ENCODE results near the gene UBE2G2.

The UBE2G2 gene

GRCh38 chr21:44734841-44735240, 66.8 kb downstream of the UBE2G2 start:
- H3K27ac ChIP-seq (replicated peaks), result no peak overlapping the region
- no peaks in the 10 kb centered on the region for H3K27me3 ChIP-seq (ENCODE audit: insufficient read depth, poor library complexity, severe bottlenecking)
- no peak overlapping the region for H3K4me3 ChIP-seq (replicated peaks; ENCODE audit: insufficient read depth, low read length)
- no peak for TF ChIP-seq CTCF (IDR thresholded peaks at IDR 0.05; ENCODE audit: insufficient read depth, low read length)
- TF ChIP-seq REST (IDR thresholded peaks at IDR 0.05; ENCODE audit: insufficient replicate concordance, low read depth), result no peak
- no peak for TF ChIP-seq POLR2AphosphoS5 (IDR thresholded peaks at IDR 0.05; ENCODE audit: low read depth)
- no peak for DNase-seq (ENCODE audit: low read depth in 1 of 2, low spot score in 1 of 2)

GRCh38 chr21:44734026-44734745, 67.4 kb downstream of the UBE2G2 start:
- no peak for DNase-seq (ENCODE audit: low read depth in 1 of 2, low spot score in 1 of 2)
- Histone ChIP-seq H3K27me3 (ENCODE audit: insufficient read depth, poor library complexity, severe bottlenecking) (no peaks in the 10 kb centered on the region), H3K4me3 (replicated peaks; ENCODE audit: insufficient read depth, low read length) (no peak overlapping the region), H3K27ac (replicated peaks) (no peak overlapping the region)
- TF ChIP-seq GABPA (IDR thresholded peaks at IDR 0.05; ENCODE audit: low read depth) (no peak), CTCF (IDR thresholded peaks at IDR 0.05; ENCODE audit: insufficient read depth, low read length) (no peak), REST (IDR thresholded peaks at IDR 0.05; ENCODE audit: insufficient replicate concordance, low read depth) (no peak), SPI1 (IDR thresholded peaks at IDR 0.05; ENCODE audit: borderline replicate concordance, low read depth) (no peak), POLR2AphosphoS5 (IDR thresholded peaks at IDR 0.05; ENCODE audit: low read depth) (no peak)

GRCh38 chr21:44732956-44733355, 68.7 kb downstream of the UBE2G2 start:
- H3K27me3 ChIP-seq (ENCODE audit: insufficient read depth, poor library complexity, severe bottlenecking), result no peaks in the 10 kb centered on the region
- H3K4me3 ChIP-seq (replicated peaks; ENCODE audit: insufficient read depth, low read length), result no peak overlapping the region
- no peak overlapping the region for H3K27ac ChIP-seq (replicated peaks)
- TF ChIP-seq SPI1 (IDR thresholded peaks at IDR 0.05; ENCODE audit: borderline replicate concordance, low read depth), result no peak
- TF ChIP-seq CTCF (IDR thresholded peaks at IDR 0.05; ENCODE audit: insufficient read depth, low read length), result no peak
- TF ChIP-seq GABPA (IDR thresholded peaks at IDR 0.05; ENCODE audit: low read depth), result no peak
- TF ChIP-seq POLR2AphosphoS5 (IDR thresholded peaks at IDR 0.05; ENCODE audit: low read depth), result no peak
- TF ChIP-seq REST (IDR thresholded peaks at IDR 0.05; ENCODE audit: insufficient replicate concordance, low read depth), result no peak
- DNase-seq (ENCODE audit: low read depth in 1 of 2, low spot score in 1 of 2), result no peak
